Measurements from ENCODE around the gene NUCKS1. TPM values are rescaled to one million over a fixed set of nuclear protein-coding genes. Genes with fewer than 3 reads are reported as not detected.

NUCKS1 gene
- total RNA-seq, 1 experiment from 2014 or later: 401 TPM

DNA sequence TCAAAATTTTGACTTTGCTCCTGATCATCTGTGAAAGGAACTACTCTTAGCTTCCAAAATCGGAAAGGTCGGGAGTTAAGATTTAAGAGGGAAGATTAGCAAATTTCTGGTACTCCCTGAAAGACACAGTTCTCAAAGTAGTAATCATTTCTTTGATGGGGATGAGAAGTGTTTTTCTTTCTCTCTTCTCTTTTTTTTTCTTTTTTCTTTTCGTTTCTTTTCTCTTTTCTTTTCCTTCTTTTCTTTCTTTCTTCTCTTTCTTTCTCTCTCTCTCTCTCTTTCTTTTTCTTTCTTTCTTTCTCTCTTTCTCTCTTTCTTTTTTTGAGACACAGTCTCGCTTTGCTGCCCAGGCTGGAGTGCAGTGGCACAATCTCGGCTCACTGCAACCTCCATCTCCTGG lies 30.4 kb upstream of the NUCKS1 start:
- H3K4me1 Mint-ChIP-seq: peaks cover 3% of the 10 kb centered on the region
- no peak for ATAC-seq

More for the DNA sequence above, 30.4 kb upstream of the NUCKS1 start:
- Mint-ChIP-seq H3K9me3 (peaks cover 26% of the 10 kb centered on the region), H3K36me3 (peaks cover 4% of the 10 kb centered on the region; the same call in 1 of the 2 replicates), H3K27ac (no peak overlapping the region), H3K4me3 (no peak overlapping the region), H3K27me3 (ENCODE audit: low read depth) (peaks cover 34% of the 10 kb centered on the region)
- DNase-seq (ENCODE audit: low spot score): no peak
- CTCF ChIA-PET: no interaction called here
- TF ChIP-seq, protein P1, sequence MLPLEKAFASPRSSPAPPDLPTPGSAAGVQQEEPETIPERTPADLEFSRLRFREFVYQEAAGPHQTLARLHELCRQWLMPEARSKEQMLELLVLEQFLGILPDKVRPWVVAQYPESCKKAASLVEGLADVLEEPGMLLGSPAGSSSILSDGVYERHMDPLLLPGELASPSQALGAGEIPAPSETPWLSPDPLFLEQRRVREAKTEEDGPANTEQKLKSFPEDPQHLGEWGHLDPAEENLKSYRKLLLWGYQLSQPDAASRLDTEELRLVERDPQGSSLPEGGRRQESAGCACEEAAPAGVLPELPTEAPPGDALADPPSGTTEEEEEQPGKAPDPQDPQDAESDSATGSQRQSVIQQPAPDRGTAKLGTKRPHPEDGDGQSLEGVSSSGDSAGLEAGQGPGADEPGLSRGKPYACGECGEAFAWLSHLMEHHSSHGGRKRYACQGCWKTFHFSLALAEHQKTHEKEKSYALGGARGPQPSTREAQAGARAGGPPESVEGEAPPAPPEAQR (CRISPR knock-in tag; IDR thresholded peaks at IDR 0.05): no peak
- TF ChIP-seq PRDM15 (CRISPR knock-in tag; IDR thresholded peaks at IDR 0.05) (no peak), CDX4 (CRISPR knock-in tag; IDR thresholded peaks at IDR 0.05; ENCODE audit: borderline replicate concordance) (no peak), ZNF232 (CRISPR knock-in tag; IDR thresholded peaks at IDR 0.05) (no peak), PRRX2 (CRISPR knock-in tag; IDR thresholded peaks at IDR 0.05) (no peak), ZNF671 (CRISPR knock-in tag; IDR thresholded peaks at IDR 0.05) (no peak), MYBL2 (CRISPR knock-in tag; IDR thresholded peaks at IDR 0.05) (no peak), KAT7 (CRISPR knock-in tag; IDR thresholded peaks at IDR 0.05; ENCODE audit: borderline replicate concordance) (no peak), ZNF416 (CRISPR knock-in tag; IDR thresholded peaks at IDR 0.05) (no peak), TEAD4 (CRISPR knock-in tag; IDR thresholded peaks at IDR 0.05) (no peak), ZNF263 (CRISPR knock-in tag; IDR thresholded peaks at IDR 0.05; ENCODE audit: low read depth) (no peak), E2F4 (CRISPR knock-in tag; IDR thresholded peaks at IDR 0.05; ENCODE audit: borderline replicate concordance, low read depth) (no peak), GABPB1 (CRISPR knock-in tag; IDR thresholded peaks at IDR 0.05) (no peak), RORB (CRISPR knock-in tag; IDR thresholded peaks at IDR 0.05) (no peak)
- TF ChIP-seq, protein P2, sequence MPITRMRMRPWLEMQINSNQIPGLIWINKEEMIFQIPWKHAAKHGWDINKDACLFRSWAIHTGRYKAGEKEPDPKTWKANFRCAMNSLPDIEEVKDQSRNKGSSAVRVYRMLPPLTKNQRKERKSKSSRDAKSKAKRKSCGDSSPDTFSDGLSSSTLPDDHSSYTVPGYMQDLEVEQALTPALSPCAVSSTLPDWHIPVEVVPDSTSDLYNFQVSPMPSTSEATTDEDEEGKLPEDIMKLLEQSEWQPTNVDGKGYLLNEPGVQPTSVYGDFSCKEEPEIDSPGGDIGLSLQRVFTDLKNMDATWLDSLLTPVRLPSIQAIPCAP (CRISPR knock-in tag; IDR thresholded peaks at IDR 0.05): no peak
- TF ChIP-seq, protein P3, sequence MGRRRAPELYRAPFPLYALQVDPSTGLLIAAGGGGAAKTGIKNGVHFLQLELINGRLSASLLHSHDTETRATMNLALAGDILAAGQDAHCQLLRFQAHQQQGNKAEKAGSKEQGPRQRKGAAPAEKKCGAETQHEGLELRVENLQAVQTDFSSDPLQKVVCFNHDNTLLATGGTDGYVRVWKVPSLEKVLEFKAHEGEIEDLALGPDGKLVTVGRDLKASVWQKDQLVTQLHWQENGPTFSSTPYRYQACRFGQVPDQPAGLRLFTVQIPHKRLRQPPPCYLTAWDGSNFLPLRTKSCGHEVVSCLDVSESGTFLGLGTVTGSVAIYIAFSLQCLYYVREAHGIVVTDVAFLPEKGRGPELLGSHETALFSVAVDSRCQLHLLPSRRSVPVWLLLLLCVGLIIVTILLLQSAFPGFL (CRISPR knock-in tag; IDR thresholded peaks at IDR 0.05; ENCODE audit: borderline replicate concordance): no peak
- TF ChIP-seq, protein P4, sequence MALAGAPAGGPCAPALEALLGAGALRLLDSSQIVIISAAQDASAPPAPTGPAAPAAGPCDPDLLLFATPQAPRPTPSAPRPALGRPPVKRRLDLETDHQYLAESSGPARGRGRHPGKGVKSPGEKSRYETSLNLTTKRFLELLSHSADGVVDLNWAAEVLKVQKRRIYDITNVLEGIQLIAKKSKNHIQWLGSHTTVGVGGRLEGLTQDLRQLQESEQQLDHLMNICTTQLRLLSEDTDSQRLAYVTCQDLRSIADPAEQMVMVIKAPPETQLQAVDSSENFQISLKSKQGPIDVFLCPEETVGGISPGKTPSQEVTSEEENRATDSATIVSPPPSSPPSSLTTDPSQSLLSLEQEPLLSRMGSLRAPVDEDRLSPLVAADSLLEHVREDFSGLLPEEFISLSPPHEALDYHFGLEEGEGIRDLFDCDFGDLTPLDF (CRISPR knock-in tag; IDR thresholded peaks at IDR 0.05): no peak
- POLR2A ChIA-PET: no interaction called here
